Measurements from ENCODE around the gene ABTB1.

DNA sequence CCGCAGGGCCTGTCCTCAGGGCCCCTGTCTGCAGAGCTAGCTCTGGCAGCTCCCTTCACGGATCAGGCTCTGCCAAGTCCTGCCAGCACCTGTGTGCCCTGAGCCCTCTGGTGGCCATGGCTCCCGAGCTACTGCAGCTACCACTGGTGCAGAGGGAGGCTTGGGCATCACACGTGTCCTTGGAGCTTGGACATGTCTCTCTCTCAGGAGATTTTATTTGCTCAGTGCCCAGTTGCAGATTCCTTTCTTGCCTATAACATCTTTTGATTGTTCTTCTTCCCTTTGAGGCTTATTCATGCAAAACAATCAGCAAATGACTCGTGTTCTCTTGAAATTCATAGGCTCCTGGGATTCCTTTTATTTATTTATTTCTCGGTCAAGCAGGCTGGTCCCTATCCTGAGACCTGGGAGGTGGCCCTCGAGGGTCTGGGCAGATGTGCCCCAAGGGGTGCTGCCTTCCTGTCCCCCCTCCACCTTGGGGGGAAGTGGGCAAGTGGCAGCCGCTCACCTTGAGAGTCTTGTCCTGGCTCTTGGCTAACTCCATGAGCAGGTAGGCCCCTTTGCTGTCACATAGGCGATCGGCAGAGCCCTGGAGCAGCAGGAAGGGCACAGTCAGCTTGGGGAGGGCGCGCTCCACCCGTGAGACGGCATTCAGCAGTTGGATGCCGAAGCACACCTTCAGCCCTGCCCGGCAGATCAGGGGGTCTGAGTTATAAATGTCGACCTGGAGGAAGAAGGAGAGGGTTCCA is 21.9 kb downstream of the ABTB1 start:
- TF ChIP-seq, protein P1, sequence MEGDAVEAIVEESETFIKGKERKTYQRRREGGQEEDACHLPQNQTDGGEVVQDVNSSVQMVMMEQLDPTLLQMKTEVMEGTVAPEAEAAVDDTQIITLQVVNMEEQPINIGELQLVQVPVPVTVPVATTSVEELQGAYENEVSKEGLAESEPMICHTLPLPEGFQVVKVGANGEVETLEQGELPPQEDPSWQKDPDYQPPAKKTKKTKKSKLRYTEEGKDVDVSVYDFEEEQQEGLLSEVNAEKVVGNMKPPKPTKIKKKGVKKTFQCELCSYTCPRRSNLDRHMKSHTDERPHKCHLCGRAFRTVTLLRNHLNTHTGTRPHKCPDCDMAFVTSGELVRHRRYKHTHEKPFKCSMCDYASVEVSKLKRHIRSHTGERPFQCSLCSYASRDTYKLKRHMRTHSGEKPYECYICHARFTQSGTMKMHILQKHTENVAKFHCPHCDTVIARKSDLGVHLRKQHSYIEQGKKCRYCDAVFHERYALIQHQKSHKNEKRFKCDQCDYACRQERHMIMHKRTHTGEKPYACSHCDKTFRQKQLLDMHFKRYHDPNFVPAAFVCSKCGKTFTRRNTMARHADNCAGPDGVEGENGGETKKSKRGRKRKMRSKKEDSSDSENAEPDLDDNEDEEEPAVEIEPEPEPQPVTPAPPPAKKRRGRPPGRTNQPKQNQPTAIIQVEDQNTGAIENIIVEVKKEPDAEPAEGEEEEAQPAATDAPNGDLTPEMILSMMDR (conservative IDR thresholded peaks at IDR 0.05 in 1 of 2, IDR thresholded peaks at IDR 0.05 in 1 of 2; ENCODE audit: low read depth in 1 of 2, low read length in 2 of 2): peak; percentile 6 to 22
- no peak for TF ChIP-seq EZH2 (IDR thresholded peaks at IDR 0.05; ENCODE audit: low read length, missing control alignments)

Data from fibroblast of lung (primary cell).